Activated CD4-positive, alpha-beta T cell treated with anti-CD3 and anti-CD28 coated beads, Interleukin-2, amount 50 U/mL, for 4 hours (primary cell): ENCODE measurements around the gene HDAC4.

Source experiments
- DNase-seq, 2 experiments: peaks; one replicate each; pipeline ENCODE4 v3.0.0-alpha.2; 2020

Gene HDAC4

DNA sequence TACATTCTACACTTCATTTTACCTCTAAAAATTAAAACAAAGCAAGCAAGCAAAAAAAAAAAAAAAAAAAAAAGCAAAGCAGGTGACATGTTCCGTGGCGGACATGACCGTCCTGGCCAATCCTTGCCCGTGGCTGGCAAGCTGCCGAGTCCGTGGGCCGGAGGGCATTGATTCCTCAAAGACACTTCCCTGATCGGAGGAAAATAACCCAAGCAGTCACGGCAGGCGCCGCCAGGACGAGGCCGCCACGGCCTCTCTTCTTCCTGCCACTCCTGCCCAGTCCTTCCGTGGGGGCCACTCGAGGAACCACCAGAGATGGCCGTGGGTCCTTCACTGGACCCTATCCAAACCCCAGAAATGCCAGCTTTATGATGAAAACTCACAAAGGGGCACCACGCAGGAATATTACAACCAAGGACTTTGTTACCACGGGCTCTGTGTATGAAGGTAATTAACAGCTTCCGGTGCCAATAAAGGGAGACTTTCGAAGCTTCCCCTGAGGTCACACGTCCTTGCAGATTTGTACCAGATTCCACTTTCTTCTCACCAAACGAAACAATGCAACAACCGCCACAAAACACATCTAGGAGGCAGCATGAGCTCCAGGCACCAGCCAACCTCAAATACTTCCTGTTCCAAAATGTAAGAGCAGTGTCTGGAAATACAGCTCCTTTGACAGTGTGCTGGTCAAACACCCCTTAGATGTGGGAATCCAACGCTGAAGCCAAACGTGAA lies 170.3 kb downstream of the HDAC4 start:
- no peak for DNase-seq

DNA sequence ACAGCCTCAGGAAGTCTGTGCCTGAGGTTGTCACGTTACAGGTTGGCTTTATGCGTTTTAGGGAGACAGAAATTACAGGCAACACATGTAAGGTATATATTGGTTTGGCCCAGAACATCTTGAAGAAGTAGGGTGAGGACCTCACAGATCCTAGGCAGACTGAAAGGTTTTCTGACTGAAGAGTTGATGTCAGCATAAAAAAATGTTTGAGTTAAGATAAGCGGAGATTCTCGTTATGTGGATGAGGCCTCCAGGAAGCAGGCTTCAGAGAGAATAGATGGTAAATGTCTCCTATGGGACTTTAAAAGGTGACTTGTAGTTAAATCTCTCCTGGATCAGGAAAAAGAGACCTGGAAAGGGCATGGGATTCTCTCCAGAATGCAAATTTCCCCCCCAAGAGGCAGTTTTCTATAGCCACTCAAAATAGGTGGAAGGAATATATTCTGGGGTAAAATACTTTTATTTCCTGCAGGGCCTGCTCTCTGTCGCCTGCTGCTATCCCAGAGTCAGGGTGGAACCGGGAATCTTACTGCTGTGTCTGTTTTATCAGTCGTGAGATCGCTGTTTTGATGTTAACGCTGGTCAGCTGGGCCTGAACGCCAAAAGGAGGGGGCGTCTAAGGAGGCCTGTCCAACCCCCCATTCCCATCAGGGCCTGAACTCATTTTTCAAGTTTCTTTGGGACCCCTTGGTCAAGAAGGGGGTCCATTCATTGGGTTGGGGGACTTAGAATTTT lies 171.1 kb downstream of the HDAC4 start:
- DNase-seq, result no peak

DNA sequence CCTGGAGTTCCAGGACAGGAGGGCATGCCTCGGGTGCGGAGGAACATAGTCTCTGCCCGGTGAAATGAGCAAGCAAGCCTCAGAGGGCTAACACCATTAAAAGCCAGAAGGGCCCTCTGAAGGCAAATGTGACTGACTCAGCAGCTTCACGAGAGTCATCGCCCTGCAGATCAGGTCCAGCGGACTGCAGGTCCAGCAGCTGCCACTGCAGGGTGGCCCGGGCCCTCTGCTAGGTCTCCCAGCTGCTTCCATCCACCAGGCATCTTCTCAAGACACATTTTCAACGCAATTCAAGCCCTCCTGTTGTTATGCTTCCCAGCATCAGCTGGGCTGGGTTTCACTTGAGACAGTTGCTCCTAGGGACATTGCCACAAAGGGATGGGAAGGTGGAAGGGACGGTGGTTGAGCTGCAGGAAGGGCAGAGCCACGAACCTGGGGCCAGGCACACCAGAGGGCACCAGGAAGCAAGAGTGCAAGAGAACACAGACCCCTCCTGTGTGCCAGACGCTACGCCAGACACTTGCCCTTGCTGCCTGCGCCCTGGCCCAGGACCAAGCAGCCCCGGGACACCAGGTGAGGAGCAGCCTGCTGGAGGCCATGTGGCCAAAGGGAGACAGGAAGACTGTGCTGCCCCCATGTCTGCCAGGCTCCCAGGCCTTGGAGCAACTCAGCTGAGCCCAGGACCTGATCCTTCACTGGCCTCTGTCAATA lies 173.0 kb downstream of the HDAC4 start:
- DNase-seq, result no peak

DNA sequence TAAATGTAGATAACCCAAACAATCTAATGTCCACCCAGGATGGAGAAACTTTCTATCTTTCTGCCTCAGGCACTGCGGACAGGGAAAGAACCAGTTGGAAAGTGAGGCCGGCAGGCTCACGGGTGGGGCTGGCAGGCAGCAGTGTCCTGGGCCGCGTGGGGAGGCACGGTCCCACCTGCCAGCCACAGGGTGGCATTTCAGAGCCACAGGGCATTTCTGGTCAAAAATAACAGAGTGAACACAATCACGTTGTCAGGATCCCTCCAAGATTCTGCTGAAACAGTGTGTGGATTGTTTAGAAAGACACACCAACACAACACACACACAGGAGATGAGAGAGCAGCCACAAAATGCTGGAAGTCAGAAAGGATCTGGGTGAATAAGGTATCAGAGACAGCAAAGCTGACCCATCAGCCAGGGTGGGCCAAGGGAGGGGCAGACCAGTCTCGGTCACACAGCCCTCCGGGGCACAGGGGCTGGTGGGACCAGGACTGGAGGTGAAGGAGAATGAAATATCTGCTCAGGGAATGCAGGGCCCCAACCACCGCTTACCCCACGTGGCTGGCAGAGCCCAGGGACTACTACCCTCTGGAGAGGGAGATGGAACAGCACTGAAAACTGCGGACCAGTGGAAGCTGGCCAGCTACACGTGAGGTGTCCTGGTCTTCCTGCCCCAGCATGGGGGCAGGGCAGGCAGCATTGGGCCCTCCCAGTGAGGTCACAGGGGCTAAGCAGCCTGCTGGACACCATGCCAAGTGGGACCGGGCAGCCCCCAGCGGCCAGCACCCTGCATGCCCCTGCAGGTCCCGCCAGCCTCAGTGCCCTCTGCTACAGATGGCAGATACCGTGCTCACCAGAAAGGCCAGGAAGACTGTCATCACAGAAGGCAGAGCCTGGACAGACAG lies 173.9 kb downstream of the HDAC4 start:
- DNase-seq, result no peak

DNA sequence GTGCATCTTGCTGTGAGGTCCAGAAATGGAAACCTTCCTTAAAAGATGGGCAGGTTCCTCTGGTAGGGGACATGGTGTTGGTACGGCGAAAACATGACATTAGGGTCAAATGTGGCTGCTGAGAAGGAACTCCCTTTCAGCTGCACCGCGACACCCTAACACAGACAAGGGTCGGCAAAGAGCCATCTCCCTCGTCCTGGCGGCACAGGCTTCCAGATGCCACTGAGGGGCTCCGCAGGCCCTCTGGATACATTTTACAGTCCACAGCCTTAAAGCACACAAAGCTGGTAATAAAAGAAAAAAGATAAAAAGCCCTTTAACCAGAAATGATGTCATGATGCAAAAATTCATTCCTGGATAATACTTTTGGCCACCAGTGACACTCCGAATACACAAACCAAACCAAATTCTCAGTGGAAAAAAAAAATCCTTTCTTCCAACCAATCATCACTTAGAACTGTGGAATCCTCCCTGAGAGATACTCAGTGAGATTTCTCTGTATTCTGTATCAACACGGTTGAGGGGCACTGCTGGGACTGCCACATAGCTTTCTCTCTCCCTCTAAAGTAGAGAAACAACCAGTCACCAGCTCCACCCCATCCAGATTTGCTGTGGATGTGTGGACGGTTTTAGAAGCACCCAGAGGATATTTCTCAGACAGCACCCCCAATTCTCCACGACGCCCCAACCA lies 174.8 kb downstream of the HDAC4 start:
- DNase-seq, result no peak

DNA sequence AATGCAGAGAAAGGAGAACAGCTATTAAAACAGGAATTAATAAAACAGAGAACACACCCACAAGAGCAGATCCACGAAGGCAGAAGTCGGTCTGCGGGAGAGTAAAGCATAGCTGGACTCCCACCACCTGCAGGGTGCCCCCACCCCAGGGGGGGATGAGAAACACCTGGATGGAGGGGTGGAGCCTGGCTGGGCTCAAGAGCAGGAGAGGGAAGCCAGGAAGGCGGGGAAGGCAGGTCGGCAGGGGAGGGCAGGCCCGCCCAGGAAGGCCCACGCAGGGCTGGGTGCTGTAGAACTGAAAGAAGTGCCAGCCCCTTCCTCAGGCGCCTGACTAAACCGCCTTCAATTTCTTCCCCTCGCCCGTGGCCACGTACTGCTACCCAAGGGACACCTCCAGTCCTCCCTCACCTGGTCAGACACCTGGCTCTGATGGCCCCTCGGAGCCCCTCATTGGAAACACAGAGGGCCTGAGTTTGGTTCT lies 175.4 kb downstream of the HDAC4 start:
- DNase-seq, result no peak

DNA sequence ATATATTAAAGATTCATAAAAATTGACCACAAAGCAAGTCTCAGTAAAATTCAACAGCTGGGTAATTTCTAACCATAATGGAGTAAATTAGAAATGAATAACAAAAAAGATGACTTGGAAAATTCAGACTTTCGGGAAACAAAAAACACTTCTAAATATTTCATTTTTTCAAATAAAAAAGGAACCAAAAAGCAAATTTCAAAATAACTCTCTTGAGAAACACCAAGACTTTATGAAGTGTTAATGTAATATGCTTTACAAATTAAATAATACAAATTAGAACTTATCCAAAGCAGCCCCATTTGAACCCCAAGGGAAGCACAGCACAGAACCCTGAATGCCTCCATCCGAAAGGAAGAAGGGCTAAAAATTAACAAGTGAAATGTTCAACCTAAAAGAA lies 175.9 kb downstream of the HDAC4 start:
- DNase-seq, result no peak

DNA sequence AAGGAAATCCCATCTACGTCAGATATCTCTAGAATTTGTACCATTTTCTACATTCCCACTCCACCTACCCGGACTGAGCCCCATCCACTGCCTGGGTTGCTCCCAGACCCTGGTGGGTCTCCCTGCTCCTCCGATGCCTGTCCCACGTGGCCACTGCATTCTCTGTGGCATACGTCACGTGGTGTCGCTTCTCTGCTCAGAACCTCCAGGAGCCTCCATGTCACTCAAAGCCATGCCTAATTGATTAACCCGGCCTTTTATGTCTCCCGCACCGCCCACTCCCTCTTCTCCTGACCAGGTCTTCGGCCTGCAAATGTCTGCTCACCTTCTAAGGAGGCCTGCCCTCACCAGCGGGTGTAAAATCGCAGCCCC lies 176.6 kb downstream of the HDAC4 start:
- DNase-seq, result no peak

DNA sequence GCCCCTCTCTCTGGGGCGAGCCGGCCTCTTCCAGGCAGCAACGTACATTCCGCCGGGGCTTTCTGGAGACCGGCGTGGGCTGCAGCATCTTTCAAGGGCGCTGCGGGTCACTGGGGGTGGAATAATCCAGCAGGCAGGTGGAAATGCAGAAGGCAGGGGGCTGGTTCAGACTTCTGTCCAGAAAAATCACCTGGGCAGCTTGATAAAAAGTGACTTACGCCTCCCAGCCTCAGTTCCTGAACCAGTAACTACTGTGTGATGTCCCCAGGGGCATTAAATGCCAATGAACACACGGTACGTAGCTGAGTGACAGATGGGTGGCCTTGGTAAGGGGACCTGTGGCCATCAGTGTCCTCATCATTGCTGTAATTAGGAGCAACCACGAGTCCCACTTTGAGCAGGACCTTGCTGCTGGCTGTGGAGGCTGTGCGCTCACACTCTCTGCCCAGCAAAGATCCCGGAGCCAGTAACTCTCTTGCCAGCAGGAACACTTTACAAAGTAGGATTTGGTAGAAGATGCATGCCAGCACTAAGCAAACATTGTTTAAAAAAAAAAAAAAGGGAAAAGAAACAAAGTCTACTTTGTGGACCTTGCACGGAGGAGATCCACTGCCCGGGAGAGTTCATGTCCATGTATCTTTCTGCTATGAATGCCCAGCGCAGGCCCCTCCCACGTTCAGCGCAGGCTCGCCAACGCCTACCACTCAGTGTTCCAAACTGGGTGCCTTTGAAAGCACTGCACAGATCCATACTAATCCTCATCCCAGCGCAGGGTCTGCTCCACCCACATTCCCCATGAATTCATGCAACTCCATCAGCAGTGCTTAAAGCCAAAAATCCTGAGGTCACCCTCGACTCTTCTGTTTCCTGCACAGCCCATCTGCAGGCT lies 177.3 kb downstream of the HDAC4 start:
- DNase-seq, result no peak

DNA sequence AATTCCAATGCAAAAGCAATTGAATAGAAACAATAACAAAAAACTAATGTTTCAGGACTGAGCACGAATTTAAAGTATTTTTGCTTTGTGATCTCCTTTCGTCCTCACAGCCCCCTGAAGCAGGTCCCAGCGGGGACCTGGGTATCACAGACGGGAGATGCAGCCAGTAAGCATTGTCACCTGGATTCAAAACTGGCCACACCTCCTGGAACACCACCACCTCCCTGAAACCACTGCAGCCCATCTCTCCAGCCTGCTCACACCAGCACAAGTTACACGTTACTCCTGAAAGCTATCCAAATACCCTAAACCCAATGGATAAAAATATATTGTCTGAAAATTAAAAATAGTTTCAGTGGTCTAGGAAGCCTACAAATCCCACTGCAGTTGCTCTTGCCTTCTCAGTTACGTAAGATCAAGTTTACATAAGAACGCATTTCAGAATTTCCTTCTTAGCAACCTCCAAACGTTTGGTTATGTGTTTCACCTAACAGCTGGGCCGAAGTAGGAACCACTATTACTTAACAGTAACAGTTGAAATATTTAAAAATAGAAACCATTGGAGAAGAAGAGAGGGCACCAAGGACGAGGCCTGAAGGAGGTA lies 178.0 kb downstream of the HDAC4 start:
- DNase-seq, result no peak

DNA sequence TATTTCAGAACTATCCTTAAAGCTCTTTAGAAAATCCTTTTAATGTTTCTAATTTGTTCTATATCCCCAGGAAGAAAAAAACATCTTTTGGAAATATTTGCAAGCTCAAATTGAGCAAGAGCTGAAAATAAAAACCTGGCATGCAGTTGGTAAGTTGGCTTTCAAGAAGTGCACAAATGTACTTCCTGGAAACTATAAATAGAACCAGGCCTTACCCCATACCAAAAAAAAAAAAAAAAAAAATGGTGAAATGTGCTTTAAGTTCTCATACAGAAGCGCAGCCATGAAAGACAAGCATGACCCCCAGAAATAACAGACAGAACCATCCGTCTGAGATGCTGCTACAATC lies 178.5 kb downstream of the HDAC4 start:
- no peak for DNase-seq

DNA sequence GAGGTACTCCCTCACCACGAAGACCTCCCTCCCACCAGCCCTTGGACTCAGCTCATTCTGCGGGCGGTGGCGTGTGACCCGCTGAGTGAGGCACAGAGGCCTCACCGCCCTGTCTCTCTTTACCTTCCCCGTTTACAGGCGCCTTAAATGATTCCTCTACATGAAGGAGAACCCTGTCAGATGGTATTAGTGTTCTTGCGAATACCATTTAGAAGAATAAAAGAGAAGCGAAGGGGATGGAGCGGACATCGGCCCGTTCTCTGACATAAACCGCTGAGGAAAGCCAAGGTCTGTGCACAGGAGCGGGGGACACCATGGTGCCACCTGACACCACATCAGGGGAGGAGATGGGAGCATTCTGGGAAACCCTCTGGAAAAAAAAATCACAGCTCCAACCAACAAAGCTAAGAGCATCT lies 179.8 kb downstream of the HDAC4 start:
- no peak for DNase-seq

DNA sequence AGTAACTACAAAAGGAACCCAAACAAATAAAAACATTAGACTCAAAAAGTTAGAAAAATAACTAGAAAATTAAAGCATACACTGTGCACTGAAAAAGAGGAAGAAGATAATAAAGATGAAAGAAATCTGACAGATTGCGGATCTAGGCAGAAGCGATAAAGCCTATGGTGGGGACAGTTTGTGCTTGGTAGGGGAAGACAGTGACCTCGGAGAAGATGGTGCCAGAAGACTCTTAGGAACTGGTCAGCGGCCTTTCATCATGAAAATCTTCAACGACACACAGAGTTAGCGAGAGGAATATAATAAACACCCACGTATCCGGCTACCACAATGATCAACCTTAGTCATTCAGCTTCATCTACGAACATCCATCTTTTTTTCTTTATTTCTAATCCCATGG lies 180.5 kb downstream of the HDAC4 start:
- no peak for DNase-seq

DNA sequence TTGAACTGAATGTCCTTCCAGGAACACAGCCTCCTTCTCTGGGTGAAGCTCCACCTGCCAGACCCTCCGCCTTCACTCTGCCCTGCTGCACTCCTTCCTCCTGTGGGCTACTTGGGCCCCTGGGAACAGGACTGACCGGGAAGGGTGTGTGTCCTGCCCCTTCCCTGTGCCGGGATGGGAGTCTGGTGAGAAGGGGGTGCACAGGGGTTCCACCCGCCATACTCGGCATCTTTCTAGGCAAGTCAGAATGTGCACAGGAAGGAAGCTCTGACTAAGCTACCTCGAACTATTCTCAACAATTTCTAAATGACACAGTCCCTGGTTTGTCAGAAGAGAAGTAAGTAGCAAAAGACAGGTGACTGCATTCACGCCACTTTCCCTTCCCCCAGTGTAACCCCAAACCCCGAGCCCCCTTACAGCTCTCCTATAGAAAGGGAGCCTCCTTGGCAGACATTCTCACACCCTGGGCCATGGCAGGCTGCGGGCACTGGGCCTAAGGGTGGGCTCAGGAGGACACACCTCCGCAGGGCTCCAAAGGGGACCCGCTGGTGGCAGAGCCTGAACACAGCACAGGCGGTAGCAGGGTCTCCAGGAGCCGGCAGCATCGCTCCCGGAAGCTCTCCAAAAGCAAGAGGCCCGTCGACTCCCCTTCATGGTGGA lies 184.1 kb downstream of the HDAC4 start:
- no peak for DNase-seq

DNA sequence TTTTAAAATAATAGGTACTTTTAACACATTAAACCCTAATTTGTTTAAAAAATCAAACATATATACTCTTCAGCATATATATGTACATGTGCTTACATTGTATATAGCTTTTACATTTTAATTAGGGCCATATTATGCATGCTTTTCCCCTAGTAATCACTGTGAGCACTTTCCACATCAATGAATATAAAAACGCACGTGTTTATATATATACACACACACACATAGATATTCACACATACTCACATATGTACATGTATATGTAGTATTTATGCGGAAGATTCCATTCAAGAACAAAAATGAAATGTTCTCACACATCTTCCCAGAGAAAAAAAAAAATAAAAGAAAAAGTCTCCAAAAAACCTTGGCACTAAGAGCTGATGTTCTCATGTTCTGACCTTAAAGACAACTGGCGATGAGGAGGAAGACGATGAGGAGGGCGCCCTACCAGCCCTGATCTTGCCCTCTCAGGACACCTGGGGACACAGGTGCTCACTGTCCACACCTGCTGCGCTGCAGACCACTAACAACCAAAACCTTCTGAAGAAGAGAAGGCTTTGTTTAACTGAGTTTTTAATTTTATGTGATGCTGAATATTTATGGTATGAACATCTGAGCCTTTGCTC lies 184.7 kb downstream of the HDAC4 start:
- DNase-seq, result no peak

DNA sequence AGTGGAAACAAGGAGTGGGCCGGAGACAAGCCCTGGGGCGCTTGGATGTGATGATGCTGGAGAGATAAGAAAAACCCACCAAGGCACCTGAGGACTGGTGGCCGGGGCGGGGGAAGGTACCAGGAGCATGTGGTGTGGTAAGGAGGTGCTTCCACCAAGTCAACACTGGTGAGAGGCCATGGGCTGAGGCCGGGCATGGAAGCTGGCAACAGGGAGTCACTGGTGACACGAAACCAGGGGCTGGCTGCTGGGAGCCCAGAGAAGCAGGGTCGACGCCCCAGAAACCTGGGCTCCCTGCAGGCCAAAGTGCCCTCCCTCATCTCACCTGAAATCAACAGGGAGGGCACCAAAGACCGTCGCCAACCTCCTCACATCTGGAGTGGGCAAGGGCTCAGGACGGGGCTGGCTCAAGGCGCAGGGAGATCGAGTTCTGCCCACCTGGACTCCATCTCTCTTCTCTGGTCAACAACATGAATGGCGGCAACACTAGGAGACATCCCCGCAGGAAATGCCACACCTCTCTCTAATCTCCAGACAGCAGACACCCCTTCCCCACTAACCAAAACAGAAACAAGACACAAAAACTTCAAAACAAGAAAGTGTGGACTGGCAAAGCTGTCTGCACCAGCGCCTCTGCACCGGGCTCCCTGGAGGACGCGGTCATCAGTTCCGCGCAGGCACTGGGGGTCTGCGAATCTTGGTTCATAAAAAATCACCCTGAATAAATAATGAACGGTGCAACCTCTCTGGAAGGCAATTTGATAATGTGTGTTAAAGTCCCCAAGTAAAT lies 185.5 kb downstream of the HDAC4 start:
- no peak for DNase-seq

DNA sequence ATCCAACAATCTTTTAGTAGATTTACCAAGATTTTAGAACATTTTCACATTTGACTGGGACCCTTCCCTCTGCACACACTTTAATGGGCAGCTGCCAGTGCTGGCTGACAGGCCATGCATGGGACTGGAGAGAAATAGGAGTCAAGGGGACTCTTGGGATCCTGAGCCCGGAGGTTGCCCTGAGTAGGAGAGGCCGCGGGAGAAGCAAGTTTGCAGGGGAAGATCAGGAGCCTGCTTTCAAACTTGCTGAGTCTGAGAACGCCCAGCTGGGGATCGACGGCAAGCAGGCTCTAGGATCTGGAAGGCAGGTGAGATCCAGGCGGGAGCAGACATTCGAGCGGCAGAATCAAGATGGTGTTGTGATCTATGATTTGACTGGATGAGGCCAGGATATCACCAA lies 186.1 kb downstream of the HDAC4 start:
- DNase-seq, result no peak

DNA sequence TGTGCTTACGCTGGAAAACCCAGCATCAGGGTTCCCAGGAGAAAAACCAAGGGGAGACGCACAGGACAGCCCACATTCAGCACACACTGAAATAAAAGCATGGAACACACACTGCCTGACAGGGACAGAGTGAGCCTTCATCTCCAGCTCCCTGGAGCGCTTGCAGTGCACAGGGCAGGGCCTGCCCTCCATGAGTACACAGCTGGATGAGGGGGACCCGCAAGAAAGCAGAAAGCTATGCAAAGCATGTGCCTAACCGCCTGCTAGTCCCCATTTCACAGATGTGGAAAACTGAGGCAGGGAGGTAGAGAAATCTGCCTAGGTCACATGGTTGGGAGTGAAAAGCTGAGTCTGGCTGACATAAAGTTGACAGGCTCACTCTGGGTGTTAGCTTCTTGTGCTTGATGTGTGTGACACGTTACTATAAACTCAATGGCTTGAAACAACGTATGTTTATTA lies 187.1 kb downstream of the HDAC4 start:
- DNase-seq, result no peak
